ENCODE results near the gene UAP1L1.

Gene UAP1L1

GRCh38 chr9:137052998-137053943 lies 24.0 kb upstream of the UAP1L1 start:
- TF ChIP-seq, protein P1, sequence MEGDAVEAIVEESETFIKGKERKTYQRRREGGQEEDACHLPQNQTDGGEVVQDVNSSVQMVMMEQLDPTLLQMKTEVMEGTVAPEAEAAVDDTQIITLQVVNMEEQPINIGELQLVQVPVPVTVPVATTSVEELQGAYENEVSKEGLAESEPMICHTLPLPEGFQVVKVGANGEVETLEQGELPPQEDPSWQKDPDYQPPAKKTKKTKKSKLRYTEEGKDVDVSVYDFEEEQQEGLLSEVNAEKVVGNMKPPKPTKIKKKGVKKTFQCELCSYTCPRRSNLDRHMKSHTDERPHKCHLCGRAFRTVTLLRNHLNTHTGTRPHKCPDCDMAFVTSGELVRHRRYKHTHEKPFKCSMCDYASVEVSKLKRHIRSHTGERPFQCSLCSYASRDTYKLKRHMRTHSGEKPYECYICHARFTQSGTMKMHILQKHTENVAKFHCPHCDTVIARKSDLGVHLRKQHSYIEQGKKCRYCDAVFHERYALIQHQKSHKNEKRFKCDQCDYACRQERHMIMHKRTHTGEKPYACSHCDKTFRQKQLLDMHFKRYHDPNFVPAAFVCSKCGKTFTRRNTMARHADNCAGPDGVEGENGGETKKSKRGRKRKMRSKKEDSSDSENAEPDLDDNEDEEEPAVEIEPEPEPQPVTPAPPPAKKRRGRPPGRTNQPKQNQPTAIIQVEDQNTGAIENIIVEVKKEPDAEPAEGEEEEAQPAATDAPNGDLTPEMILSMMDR (IDR thresholded peaks at IDR 0.05; ENCODE audit: low read depth, low read length, missing control alignments), result no peak
- no peak for DNase-seq (ENCODE audit: extremely low read depth, low read depth)
- no peak overlapping the region for H3K4me3 ChIP-seq (replicated peaks; ENCODE audit: low read depth, low read length)

- TF ChIP-seq, protein P1 (IDR thresholded peaks at IDR 0.05; ENCODE audit: low read depth, low read length, missing control alignments), result no peak
- no peak within 1 kb of the TSS for H3K4me3 ChIP-seq (replicated peaks; ENCODE audit: low read depth, low read length)
- DNase-seq (ENCODE audit: extremely low read depth, low read depth), result no peak
These were observed 23.1 kb upstream of the UAP1L1 start, which contains the start of gene ENTPD2 for GRCh38 chr9:137053944-137054931. TSS of gene ENTPD2 (minus strand) at chr9:137054061. CDS start at chr9:137053997, 64 bp downstream.

GRCh38 chr9:137054932-137055384 lies 22.4 kb upstream of the UAP1L1 start:
- no peak overlapping the region for H3K4me3 ChIP-seq (replicated peaks; ENCODE audit: low read depth, low read length)
- TF ChIP-seq, protein P1 (IDR thresholded peaks at IDR 0.05; ENCODE audit: low read depth, low read length, missing control alignments), result no peak
- no peak for DNase-seq (ENCODE audit: extremely low read depth, low read depth)

DNA sequence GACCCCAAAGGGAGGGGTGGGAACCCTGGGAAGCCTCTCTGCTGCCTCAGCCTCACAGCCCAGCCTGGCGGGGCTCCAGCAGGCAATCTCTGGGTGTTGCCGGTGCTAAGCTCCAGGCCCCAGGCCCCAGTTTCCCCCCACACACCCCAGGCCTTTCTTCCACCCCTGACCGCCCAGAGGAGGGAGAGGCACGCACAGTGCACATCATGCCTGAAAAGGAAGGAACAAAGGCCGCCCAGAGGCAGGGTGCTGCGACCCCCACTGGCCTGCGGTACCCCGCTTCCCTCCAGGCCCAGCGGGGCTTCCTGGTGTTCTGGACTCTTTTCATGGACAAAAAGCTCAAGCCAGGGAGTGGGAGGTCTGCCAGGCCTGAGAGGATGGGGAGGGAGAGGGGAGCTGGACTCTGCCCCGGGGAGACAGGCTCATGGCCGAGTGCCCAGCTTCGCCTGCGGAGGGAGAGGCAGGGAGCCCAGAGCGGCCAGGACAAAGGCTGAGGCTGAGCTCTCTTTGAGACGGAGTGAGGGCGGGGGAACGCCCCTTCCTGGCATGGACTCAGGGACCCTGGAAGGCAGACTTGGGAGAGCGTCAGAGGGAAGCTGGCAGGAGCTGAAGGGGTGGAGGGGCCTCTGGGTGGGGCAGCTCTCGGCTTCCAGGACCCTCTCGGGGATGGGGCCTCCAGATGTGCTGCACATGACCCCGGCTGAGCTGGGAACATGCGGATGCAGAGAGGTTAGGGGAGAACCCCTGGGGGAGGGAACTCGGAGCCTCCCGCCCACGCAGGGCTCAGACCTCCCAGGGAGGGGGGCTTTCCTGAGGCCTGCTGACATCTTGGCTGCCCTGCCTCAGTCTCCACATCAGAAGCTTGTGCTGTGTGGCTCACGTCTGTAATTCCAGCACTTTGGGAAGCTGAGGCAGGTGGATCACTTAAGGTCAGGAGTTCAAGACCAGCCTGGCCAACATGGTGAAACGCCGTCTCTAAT lies 21.6 kb upstream of the UAP1L1 start:
- peak; percentile 44 for DNase-seq (ENCODE audit: extremely low read depth, low read depth)
- H3K4me3 ChIP-seq (replicated peaks; ENCODE audit: low read depth, low read length), result no peak overlapping the region
- TF ChIP-seq, protein P1 (IDR thresholded peaks at IDR 0.05; ENCODE audit: low read depth, low read length, missing control alignments), result no peak

- no peak for DNase-seq (ENCODE audit: extremely low read depth, low read depth)
- no peak overlapping the region for H3K4me3 ChIP-seq (replicated peaks; ENCODE audit: low read depth, low read length)
- TF ChIP-seq, protein P1 (IDR thresholded peaks at IDR 0.05; ENCODE audit: low read depth, low read length, missing control alignments), result no peak
These were observed 20.4 kb upstream of the UAP1L1 start for GRCh38 chr9:137056739-137057415.
